H1 (cell line): ENCODE results near the gene FAM76A. TPM values are rescaled to one million over a fixed set of nuclear protein-coding genes. Genes with fewer than 3 reads are reported as not detected.

Source experiments
- ATF2 ChIP-seq: IDR thresholded peaks from 2 replicates; pipeline ENCODE4 v1.6.1; 2012; ENCODE audit warnings: low read length, inconsistent platforms
- MAX ChIP-seq: IDR thresholded peaks from 2 replicates; pipeline ENCODE4 v1.6.1; 2012; ENCODE audit warnings: inconsistent platforms
- RBBP5 ChIP-seq: IDR thresholded peaks from 2 replicates; pipeline ENCODE4 v1.7.1; 2012; ENCODE audit warnings: low read depth, mild to moderate bottlenecking, inconsistent platforms, low read length, moderate library complexity, borderline replicate concordance
- SIRT6 ChIP-seq: IDR thresholded peaks from one replicate; pipeline ENCODE4 v1.7.1; 2012; ENCODE audit warnings: low read length, inconsistent platforms
- SIX5 ChIP-seq: IDR thresholded peaks from 2 replicates; pipeline ENCODE4 v1.6.1; 2011; ENCODE audit warnings: mild to moderate bottlenecking, low read depth, low read length
- SP1 ChIP-seq: IDR thresholded peaks from 2 replicates; pipeline ENCODE4 v1.6.1; 2011; ENCODE audit warnings: low read depth, low read length
- SRF ChIP-seq: IDR thresholded peaks from 2 replicates; pipeline ENCODE4 v1.6.1; 2011; ENCODE audit warnings: mild to moderate bottlenecking, low read depth, low read length, moderate library complexity
- polyA plus RNA-seq, 7 experiments: library from polyadenylated mRNA; depleted of rRNA in 3 of 7; stranded (reverse) in 5 of 7; unstranded in 2 of 7; fragments of >200 nt in 5 of 7; fragments of 200-250 nt in 2 of 7; gene quantifications; 1 replicate in 5 of 7; 2 replicates in 1 of 7; 4 replicates in 1 of 7; pipeline versions ENCODE4 v1.2.1 to v1.2.3, GENCODE V29; 2011 to 2013; ENCODE audit warnings: missing spikeins in 2 of 7, mixed read lengths in 2 of 7
- total RNA-seq: library from RNA; stranded (reverse); fragmentation: NEBNext Ultra II Directional; extraction: Animal tissue kit (Norgen Biotek cat#: 25700); gene quantifications from 2 replicates; pipeline ENCODE4 v1.2.1, GENCODE V29; 2021

FAM76A gene
- total and polyA plus RNA-seq, 2 of the 8 experiments (the other 6 are each of a cell fraction or from before 2014, with no cell fraction given): 3.4 to 16.2 TPM

- TF ChIP-seq SRF (no peak), ATF2 (no peak), RBBP5 (no peak), SIRT6 (no peak), SP1 (no peak), SIX5 (no peak), MAX (no peak)
These were observed 58.9 kb downstream of the FAM76A start (continued) for GRCh38 chr1:27784700-27785099.
